Ovary (tissue), 9 donors: ENCODE data around the gene RARA. TPM values are rescaled to one million over a fixed set of nuclear protein-coding genes. Genes with fewer than 3 reads are reported as not detected.
A peak's percentile ranks its signal among the peaks of the same experiment; 100 is the strongest.

Experiments
- DNase-seq, 5 donors: peaks; one replicate each; pipeline ENCODE4 v3.0.0-alpha.2; 2019 to 2020
- H3K27ac ChIP-seq, 2 donors: fragments of 200-600 bp; one replicate each; pipeline versions ENCODE4 v1.5.1 to v1.8.0; 2019 to 2022
- H3K27me3 ChIP-seq: fragments of 200-600 bp; one replicate; pipeline ENCODE4 v1.8.0; 2022
- H3K36me3 ChIP-seq: fragments of 200-600 bp; sonication (generic); one replicate; pipeline ENCODE4 v1.5.1; 2019
- H3K4me1 ChIP-seq: one replicate; pipeline ENCODE4 v1.8.1; 2013; ENCODE audit warnings: mild to moderate bottlenecking, moderate library complexity; ENCODE audit not compliant: insufficient read depth
- H3K4me3 ChIP-seq: fragments of 200-600 bp; sonication (generic); one replicate; pipeline ENCODE4 v1.5.1; 2017
- H3K9me3 ChIP-seq, 2 donors: fragments of 200-600 bp in 1 of 2; sonication (generic) in 1 of 2; one replicate each; pipeline versions ENCODE4 v1.5.1 to v1.8.1; 2013 to 2019; ENCODE audit warnings: mild to moderate bottlenecking in 1 of 2, moderate library complexity in 1 of 2
- CTCF ChIP-seq, 3 donors: fragments of 450-650 bp in 2 of 3; fragments of 200-600 bp in 1 of 3; IDR thresholded peaks; one replicate each; pipeline versions ENCODE4 v1.5.1 to v1.8.0; 2016 to 2022; ENCODE audit warnings: antibody characterized with exemption in 3 of 3, mild to moderate bottlenecking in 1 of 3
- EP300 ChIP-seq: sonication (generic); formaldehyde crosslinking; IDR thresholded peaks from one replicate; pipeline ENCODE4 v1.6.1; 2017; ENCODE audit warnings: antibody characterized with exemption
- POLR2A ChIP-seq: fragments of 450-650 bp; IDR thresholded peaks from one replicate; pipeline ENCODE4 v1.6.1; 2017; ENCODE audit warnings: antibody characterized with exemption, mild to moderate bottlenecking, moderate library complexity
- WGBS, 3 donors: extraction: QIAGEN DNeasy Blood & Tissue Kit in 1 of 3; methylation state at CpG; one replicate each; pipeline versions ENCODE4 v1.1.5 to v1.1.7; 2013 to 2017; 5-methylcytosine and 5-hydroxymethylcytosine counted together
- intact Hi-C, 4 donors: fragments of 100-400 bp; cut with DNase I; formaldehyde crosslinking; loops; one replicate each; pipeline versions ENCODE4 v1.11.0 to v1.15.1; 2022 to 2023
- polyA plus RNA-seq, 2 donors: library from polyadenylated mRNA; stranded (reverse); fragments of 200-250 nt in 1 of 2; fragments of 350-450 nt in 1 of 2; fragmentation: Illumina TruSeq in 1 of 2; extraction: RNeasy Lipid Tissue Mini Kit (QIAGEN cat#74804) in 1 of 2; gene quantifications; one replicate each; pipeline ENCODE4 v1.2.3, GENCODE V29; 2013 to 2014
- total RNA-seq, 7 donors: library from RNA; depleted of rRNA in 2 of 7; stranded (reverse); fragments of >200 nt in 2 of 7; fragmentation: NEBNext Ultra II Directional in 3 of 7; extraction: Animal tissue kit (Norgen Biotek cat#: 25700) in 3 of 7; gene quantifications; one replicate each; pipeline versions ENCODE4 v1.1.0 to v1.2.4, GENCODE V29; 2016 to 2023
- donor health status: DM: no; HTN: no; CAD: no; lungs with moderate emphysema.
- donor health status: DM: no; HTN: no; CAD: no.
- donor health status: Bipolar disorder and iron deficiency.
- donor health status: DM: yes; HTN: yes; CAD: no.
- donor health status: DM: no; HTN: no; CAD: no.
- donor health status: DM: yes; HTN: yes; CAD: no.

The RARA gene
- total and polyA plus RNA-seq, 9 donors: 19.8 to 100 (median 61.9) TPM

- WGBS, 3 donors: 54 to 60% (median 56%) methylated on average over 7 of the region's 7 CpGs
- Histone ChIP-seq H3K27ac (peak overlapping the region in 1 of 2 donors; percentile 5), H3K9me3 (no peaks in the 10 kb centered on the region), H3K36me3 (no peaks in the 10 kb centered on the region), H3K4me1 (peaks cover 36% of the 10 kb centered on the region), H3K27me3 (no peaks in the 10 kb centered on the region), H3K4me3 (no peak overlapping the region)
- intact Hi-C loops: no loop called here
- DNase-seq: peak in 3 of 5 donors; percentile 8 to 26 (median 21)
- TF ChIP-seq CTCF (IDR thresholded peaks at IDR 0.05) (no peak), EP300 (no peak), POLR2A (no peak)
These were observed 3.3 kb downstream of the RARA start for GRCh38 chr17:40312131-40312731.

GRCh38 chr17:40312893-40313667 is 4.1 kb downstream of the RARA start:
- Histone ChIP-seq H3K4me3 (no peak overlapping the region), H3K36me3 (no peaks in the 10 kb centered on the region), H3K27ac (no peak overlapping the region), H3K9me3 (no peaks in the 10 kb centered on the region), H3K27me3 (no peaks in the 10 kb centered on the region), H3K4me1 (peaks cover 34% of the 10 kb centered on the region)
- DNase-seq: peak in 3 of 5 donors; percentile 4 to 14 (median 12)
- intact Hi-C loops: no loop called here
- no peak for TF ChIP-seq EP300
- TF ChIP-seq CTCF (IDR thresholded peaks at IDR 0.05): no peak
- no peak for TF ChIP-seq POLR2A
- WGBS, 3 donors: 73 to 77% (median 74%) methylated on average over 4 of the region's 4 CpGs

GRCh38 chr17:40313668-40314583 is 4.9 kb downstream of the RARA start:
- Histone ChIP-seq H3K27me3 (no peaks in the 10 kb centered on the region), H3K4me1 (peaks cover 28% of the 10 kb centered on the region), H3K4me3 (no peak overlapping the region), H3K36me3 (no peaks in the 10 kb centered on the region), H3K27ac (no peak overlapping the region), H3K9me3 (no peaks in the 10 kb centered on the region)
- intact Hi-C loops: no loop called here
- TF ChIP-seq EP300 (no peak), POLR2A (no peak), CTCF (IDR thresholded peaks at IDR 0.05) (no peak)
- 76 to 84% (median 78%) methylated on average over 7 of the region's 7 CpGs for WGBS, 3 donors
- peak in 3 of 5 donors; percentile 13 to 14 (median 14) for DNase-seq

- peak; percentile 37 to 73 (median 68) for DNase-seq
These were observed 5.6 kb downstream of the RARA start for GRCh38 chr17:40314584-40314956.

More at GRCh38 chr17:40314584-40314956, 5.6 kb downstream of the RARA start:
- Histone ChIP-seq H3K27me3 (no peaks in the 10 kb centered on the region), H3K4me3 (no peak overlapping the region), H3K36me3 (no peaks in the 10 kb centered on the region), H3K4me1 (peaks cover 25% of the 10 kb centered on the region), H3K9me3 (no peaks in the 10 kb centered on the region), H3K27ac (no peak overlapping the region)
- TF ChIP-seq POLR2A (no peak), CTCF (IDR thresholded peaks at IDR 0.05) (no peak)
- 40 to 42% (median 41%) methylated on average over 3 of the region's 3 CpGs for WGBS, 3 donors
- intact Hi-C loops: no loop called here
